Esophagus muscularis mucosa (tissue), 4 donors: Measurements from ENCODE around the gene CNIH3.

Experiments used
- CTCF ChIP-seq, 3 experiments: fragments of 200-600 bp in 2 of 3; fragments of 450-650 bp in 1 of 3; sonication (generic) in 2 of 3; IDR thresholded peaks; one replicate each; pipeline ENCODE4 v1.5.1; 2017 to 2019; ENCODE audit warnings: antibody characterized with exemption in 3 of 3, mild to moderate bottlenecking in 2 of 3, moderate library complexity in 1 of 3
- EP300 ChIP-seq: sonication (generic); formaldehyde crosslinking; IDR thresholded peaks from one replicate; pipeline ENCODE4 v1.6.1; 2017; ENCODE audit warnings: antibody characterized with exemption
- POLR2A ChIP-seq: fragments of 450-650 bp; IDR thresholded peaks from one replicate; pipeline ENCODE4 v1.6.1; 2017; ENCODE audit warnings: antibody characterized with exemption, moderate library complexity, mild to moderate bottlenecking, low read depth
- POLR2AphosphoS5 ChIP-seq, 2 donors: sonication (generic); formaldehyde crosslinking; IDR thresholded peaks; one replicate each; pipeline ENCODE4 v1.6.1; 2017; ENCODE audit warnings: antibody characterized with exemption in 2 of 2

- TF ChIP-seq CTCF (IDR thresholded peaks at IDR 0.05), result no peak
- no peak for TF ChIP-seq POLR2A
- no peak for TF ChIP-seq POLR2AphosphoS5 (IDR thresholded peaks at IDR 0.05)
- TF ChIP-seq EP300, result no peak
These were observed 111.5 kb downstream of the CNIH3 start for GRCh38 chr1:224727351-224728289.
